Prostate gland (tissue), 2 donors: ENCODE results near the gene MEP1B.
"Not testable (repeated sequence)": the region's sequence is repeated elsewhere in the genome, so short reads cannot be mapped to it uniquely, and the experiment has no call there.

Experiments used
- POLR2A ChIP-seq: fragments of 450-650 bp; IDR thresholded peaks from one replicate; pipeline ENCODE4 v1.6.1; 2016; ENCODE audit warnings: antibody characterized with exemption, mild to moderate bottlenecking
- POLR2AphosphoS5 ChIP-seq: sonication (generic); formaldehyde crosslinking; IDR thresholded peaks from one replicate; pipeline ENCODE4 v1.6.1; 2017; ENCODE audit warnings: antibody characterized with exemption
- TF ChIP-seq, protein P1 (sequence below), 4 experiments: fragments of 200-600 bp in 2 of 4; fragments of 450-650 bp in 2 of 4; sonication (generic) in 2 of 4; IDR thresholded peaks; 1 replicate in 3 of 4; 2 replicates in 1 of 4; pipeline ENCODE4 v1.5.1; 2016 to 2019; ENCODE audit warnings: antibody characterized with exemption in 4 of 4, mild to moderate bottlenecking in 2 of 4, moderate library complexity in 2 of 4

DNA sequence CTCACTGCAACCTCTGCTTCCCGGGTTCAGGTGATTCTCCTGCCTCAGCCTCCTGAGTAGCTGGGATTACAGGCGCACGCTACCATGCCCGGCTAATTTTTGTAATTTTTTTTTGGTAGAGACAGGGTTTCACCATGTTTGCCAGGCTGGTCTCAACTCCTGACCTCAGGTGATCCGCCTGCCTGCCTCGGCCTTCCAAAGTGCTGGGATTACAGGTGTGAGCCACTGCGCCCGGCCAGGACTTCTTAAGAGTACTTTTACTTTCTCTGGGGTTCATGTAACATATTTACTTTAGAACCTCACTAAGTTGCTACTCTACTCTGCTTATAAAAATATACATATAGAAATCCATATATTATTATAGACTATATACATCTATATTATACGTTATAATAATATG is 31.2 kb upstream of the MEP1B start:
- not testable (repeated sequence) for TF ChIP-seq POLR2AphosphoS5, POLR2A
- TF ChIP-seq, protein P1, sequence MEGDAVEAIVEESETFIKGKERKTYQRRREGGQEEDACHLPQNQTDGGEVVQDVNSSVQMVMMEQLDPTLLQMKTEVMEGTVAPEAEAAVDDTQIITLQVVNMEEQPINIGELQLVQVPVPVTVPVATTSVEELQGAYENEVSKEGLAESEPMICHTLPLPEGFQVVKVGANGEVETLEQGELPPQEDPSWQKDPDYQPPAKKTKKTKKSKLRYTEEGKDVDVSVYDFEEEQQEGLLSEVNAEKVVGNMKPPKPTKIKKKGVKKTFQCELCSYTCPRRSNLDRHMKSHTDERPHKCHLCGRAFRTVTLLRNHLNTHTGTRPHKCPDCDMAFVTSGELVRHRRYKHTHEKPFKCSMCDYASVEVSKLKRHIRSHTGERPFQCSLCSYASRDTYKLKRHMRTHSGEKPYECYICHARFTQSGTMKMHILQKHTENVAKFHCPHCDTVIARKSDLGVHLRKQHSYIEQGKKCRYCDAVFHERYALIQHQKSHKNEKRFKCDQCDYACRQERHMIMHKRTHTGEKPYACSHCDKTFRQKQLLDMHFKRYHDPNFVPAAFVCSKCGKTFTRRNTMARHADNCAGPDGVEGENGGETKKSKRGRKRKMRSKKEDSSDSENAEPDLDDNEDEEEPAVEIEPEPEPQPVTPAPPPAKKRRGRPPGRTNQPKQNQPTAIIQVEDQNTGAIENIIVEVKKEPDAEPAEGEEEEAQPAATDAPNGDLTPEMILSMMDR (IDR thresholded peaks at IDR 0.05) = not testable (repeated sequence)
